A673 (cell line): ENCODE measurements around the gene ISYNA1.

ENCODE experiments used
- EZH2 ChIP-seq: fragments of 200-600 bp; sonication (generic); IDR thresholded peaks from 2 replicates; pipeline ENCODE4 v1.6.1; 2017; ENCODE audit warnings: borderline replicate concordance, low read depth, mild to moderate bottlenecking, mixed read lengths, antibody characterized with exemption, low read length; ENCODE audit not compliant: poor library complexity, severe bottlenecking
- TF ChIP-seq, protein P1 (sequence below): fragments of 300-800, 200-600 bp; sonication (generic); conservative IDR thresholded peaks from 2 replicates; pipeline ENCODE4 v1.5.1; 2017; ENCODE audit warnings: low read depth, mild to moderate bottlenecking, antibody characterized with exemption, low read length, moderate library complexity, mixed read lengths

DNA sequence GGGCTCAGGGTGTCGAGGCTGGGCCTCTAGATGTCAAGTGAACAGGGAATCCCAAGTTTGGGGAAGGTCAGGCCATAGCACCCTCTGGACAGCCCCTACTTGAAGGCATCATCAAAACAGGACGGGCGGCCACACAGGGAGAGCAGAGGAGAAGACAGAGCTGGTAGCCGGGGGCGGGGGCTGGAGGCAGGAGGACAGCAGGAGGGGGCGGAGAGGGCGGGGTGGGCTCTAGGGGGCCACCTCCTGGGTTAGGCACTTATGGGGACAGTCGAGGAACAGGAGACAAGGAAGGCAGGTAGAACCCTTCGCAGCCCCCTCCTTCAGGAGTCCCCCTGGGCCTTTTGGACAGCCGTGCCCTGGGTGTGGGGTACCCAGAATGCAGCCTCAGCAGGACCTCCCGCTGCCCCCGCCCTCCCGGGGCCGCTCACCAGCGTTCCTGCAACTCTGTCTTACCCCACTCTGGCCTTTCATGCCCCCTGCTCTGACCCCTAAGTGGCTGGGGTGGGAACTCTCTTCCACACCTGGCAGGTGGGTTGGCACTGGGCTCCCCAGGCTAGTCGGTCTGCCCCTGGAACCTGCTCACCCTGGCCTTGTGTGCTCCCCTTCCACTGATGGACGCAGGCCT is 12.9 kb downstream of the ISYNA1 start:
- TF ChIP-seq, protein P1, sequence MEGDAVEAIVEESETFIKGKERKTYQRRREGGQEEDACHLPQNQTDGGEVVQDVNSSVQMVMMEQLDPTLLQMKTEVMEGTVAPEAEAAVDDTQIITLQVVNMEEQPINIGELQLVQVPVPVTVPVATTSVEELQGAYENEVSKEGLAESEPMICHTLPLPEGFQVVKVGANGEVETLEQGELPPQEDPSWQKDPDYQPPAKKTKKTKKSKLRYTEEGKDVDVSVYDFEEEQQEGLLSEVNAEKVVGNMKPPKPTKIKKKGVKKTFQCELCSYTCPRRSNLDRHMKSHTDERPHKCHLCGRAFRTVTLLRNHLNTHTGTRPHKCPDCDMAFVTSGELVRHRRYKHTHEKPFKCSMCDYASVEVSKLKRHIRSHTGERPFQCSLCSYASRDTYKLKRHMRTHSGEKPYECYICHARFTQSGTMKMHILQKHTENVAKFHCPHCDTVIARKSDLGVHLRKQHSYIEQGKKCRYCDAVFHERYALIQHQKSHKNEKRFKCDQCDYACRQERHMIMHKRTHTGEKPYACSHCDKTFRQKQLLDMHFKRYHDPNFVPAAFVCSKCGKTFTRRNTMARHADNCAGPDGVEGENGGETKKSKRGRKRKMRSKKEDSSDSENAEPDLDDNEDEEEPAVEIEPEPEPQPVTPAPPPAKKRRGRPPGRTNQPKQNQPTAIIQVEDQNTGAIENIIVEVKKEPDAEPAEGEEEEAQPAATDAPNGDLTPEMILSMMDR: no peak
- TF ChIP-seq EZH2: no peak
